AG09319 (cell line): ENCODE results near the gene VAMP8.
"Not testable (repeated sequence)": the region's sequence is repeated elsewhere in the genome, so short reads cannot be mapped to it uniquely, and the experiment has no call there.

ENCODE experiments used
- DNase-seq: peaks from one replicate; pipeline ENCODE4 v3.0.0-alpha.2; 2010; ENCODE audit warnings: low read depth; ENCODE audit errors: extremely low read depth
- TF ChIP-seq, protein P1 (sequence below): IDR thresholded peaks from 2 replicates; pipeline ENCODE4 v1.5.1; 2011; ENCODE audit warnings: low read depth, mild to moderate bottlenecking, inconsistent platforms, low read length, moderate library complexity

Gene VAMP8

DNA sequence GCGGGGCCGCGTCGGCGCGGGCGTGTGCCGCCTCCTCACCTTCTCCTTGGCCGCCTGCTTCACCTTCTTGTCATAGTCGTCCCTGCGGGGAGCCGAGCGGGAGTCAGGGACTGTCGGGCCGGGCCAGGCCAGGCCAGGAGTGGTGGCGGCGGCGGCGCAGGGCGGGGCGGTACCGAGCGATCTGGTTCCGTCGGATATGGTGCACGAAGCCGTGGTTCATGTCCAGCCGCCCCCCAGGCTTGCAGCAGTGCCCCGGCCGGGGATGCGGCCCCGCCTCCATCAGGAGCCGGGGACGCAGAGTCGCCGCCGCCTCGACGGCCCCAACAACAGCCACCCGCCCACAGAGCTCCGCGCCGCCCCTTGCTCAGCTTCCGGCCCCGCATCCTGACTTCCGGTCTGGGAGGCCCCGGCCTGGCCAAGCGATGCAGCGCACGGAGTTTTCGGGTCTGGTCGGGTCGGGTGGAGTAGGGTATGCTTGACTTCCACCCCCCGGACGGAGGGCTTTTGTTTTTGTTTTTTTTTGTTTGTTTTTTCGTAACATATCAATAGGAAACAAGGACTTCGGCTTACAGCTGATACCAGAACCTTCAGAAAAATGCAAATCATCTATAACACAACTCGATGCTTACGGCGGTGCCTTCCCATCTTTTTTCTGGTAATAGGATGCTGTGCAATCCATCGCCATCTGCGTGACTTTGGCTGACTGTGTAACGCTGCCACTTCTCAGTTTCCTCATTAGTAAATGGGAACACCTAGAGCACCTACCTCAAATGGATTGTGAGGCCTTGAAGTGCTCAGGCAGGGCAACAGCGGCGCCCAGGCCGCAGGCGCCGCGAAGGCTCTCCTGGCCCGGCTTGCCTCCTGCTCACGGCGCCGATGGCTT lies 34.6 kb downstream of the VAMP8 start, which contains the start of gene C2orf68:
TSS of gene C2orf68 (minus strand) at position 362 of the 883 bp plus-strand sequence. CDS start at position 280, 82 bp downstream.
- DNase-seq: no peak

DNA sequence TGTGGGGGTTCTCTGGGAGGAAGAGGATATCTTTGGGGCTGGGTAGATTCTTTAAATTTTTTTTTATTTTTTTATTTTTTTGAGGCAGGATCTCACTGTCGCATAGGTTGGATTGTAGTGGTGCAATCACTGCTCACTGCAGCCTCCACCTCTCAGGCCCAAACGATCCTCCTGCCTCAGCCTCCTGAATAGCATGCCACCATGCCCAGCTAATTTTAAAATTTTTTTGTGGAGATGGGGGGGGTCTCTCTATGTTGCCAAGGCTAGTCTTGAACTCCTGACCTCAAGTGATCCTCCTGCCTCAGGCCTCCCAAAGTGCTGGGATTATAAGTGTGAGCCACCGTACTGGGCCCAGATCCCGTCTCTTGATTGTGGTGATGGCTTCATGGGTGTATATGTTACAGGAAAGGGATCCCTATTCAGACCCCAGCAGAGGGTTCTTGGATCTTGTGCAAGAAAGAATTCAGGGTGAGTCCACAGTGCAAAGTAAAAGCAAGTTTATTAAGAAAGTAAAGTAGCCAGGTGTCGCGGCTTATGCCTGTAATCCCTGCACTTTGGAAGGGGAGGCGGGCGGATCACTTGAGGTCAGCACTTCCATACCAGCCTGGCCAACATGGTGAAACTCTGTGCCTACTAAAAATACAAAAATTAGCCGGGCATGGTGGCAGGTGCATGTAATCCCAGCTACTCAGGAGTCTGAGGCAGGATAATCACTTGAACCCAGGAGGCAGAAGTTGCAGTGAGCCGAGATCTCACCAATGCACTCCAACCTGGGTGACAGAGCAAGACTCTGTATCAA lies 36.5 kb downstream of the VAMP8 start:
- no peak for DNase-seq
- TF ChIP-seq, protein P1, sequence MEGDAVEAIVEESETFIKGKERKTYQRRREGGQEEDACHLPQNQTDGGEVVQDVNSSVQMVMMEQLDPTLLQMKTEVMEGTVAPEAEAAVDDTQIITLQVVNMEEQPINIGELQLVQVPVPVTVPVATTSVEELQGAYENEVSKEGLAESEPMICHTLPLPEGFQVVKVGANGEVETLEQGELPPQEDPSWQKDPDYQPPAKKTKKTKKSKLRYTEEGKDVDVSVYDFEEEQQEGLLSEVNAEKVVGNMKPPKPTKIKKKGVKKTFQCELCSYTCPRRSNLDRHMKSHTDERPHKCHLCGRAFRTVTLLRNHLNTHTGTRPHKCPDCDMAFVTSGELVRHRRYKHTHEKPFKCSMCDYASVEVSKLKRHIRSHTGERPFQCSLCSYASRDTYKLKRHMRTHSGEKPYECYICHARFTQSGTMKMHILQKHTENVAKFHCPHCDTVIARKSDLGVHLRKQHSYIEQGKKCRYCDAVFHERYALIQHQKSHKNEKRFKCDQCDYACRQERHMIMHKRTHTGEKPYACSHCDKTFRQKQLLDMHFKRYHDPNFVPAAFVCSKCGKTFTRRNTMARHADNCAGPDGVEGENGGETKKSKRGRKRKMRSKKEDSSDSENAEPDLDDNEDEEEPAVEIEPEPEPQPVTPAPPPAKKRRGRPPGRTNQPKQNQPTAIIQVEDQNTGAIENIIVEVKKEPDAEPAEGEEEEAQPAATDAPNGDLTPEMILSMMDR: no peak

More for the DNA sequence above, 34.6 kb downstream of the VAMP8 start, which contains the start of gene C2orf68:
- TF ChIP-seq, protein P1: no peak

DNA sequence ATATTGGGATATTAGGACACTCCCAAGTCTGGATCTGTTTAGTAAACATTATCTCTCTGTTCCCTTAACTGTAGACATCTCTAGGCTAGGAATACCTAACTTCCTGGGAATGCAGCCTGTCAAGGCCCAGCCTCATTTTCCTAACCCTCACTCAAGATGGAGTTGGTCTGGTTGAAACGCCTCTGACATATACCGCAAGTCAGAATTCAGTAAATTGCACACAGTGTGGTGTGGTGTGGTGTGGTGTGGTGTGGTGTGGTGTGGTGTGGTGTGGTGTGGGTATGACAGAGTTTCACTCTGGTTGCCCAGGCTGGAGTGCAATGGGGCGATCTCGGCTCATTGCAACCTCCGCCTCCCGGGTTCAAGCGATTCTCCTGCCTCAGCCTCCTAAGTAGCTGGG lies 37.4 kb downstream of the VAMP8 start:
- DNase-seq: not testable (repeated sequence)

DNA sequence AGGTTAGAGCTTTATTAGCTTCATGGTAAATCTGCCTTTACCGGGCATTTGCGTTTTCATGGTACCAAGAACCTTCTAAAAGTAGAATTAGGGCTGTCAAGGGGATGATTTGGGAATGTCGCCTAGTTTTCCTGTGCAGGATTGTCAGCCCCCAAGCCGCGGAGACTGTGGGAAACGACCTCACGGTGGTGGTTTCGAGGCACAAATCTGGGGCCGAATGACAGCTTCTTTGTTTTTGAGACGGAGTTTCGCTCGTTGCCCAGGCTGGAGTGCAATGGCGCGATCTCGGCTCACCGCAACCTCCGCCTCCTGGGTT lies 38.0 kb downstream of the VAMP8 start:
- TF ChIP-seq, protein P1: no peak
- no peak for DNase-seq

DNA sequence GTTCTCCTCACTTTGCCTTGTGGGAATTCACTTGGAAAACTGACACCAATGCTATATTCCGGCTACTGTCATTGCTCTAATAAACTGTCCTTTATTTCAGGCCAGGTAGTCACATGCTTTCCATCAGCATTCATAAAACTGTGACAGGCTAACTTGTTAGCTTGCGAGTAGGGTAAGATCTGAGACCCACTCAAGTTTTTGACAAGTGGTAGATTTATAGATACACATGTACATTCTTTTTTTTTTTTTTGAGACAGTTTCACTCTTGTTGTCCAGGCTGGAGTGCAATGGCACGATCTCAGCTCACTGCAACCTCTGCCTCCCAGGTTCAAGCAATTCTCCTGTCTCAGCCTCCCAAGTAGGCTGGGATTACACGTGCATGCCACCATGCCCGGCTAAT lies 40.3 kb downstream of the VAMP8 start:
- not testable (repeated sequence) for DNase-seq

DNA sequence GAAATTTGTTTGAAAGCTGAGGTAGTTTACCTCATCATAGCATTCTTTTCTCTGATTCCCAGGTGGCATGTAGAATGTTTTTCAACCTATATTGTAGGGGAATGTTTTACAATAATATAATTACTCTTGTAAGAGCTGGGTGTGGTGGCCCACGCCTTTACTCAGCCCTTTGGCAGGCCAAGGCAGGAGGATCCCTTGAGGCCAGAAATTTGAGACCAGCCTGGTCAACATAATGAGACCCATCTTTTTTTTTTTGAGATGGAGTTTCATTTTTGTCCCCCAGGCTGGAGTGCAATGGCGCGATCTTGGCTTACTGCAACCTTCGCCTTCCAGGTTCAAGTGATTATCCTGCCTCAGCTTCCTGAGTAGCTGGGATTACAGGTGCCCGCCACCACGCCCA lies 42.2 kb downstream of the VAMP8 start:
- no peak for DNase-seq

DNA sequence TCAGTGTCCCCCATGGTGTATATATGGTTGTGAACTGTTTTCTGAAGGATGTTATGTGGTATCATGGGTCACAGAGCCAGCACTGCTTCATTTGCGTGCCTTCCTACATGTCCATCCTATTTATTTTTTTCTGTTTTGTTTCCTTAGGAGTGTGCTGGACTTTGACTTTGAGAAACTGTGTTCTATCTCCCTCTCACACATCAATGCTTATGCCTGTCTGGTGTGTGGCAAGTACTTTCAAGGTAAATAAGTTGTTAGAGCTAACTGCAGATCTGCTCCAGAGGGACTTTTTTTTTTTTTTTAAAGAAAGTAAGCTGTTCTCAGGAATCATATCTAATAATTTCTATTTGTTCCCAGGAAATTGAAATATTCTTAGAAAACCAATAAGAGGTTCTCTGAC lies 44.0 kb downstream of the VAMP8 start:
- TF ChIP-seq, protein P1: no peak
- no peak for DNase-seq

More for the DNA sequence above, 42.2 kb downstream of the VAMP8 start:
- TF ChIP-seq, protein P1: no peak

DNA sequence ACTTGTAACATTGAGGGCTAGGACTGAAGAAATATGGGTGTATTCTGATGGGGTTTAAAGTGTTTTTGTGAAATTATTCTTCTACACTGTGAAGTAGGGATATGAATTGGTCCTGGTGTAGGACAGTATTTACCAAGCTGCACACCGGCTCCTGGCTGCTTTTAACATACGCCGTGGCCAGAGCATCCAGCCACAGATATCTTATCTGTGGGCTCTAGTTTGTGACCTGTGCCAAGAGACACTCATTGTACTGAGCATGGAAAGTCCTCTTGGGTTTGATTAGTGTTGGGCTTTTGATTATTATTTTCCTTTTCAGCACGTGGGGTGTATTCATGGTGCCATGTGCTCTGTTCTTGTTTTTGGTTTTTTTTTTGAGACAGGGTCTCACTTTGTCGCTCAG lies 46.6 kb downstream of the VAMP8 start:
- no peak for DNase-seq
- TF ChIP-seq, protein P1: no peak
